Measurements from ENCODE around the gene UBL7.

Gene UBL7

GRCh38 chr15:74403588-74403919 lies 57.4 kb downstream of the UBL7 start:
- H3K4me3 ChIP-seq (replicated peaks; ENCODE audit: low read depth, low read length), result peak overlapping the region; percentile 47
- no peak for TF ChIP-seq CTCF (IDR thresholded peaks at IDR 0.05; ENCODE audit: insufficient read depth, low read length, poor library complexity, severe bottlenecking)
- no peaks in the 10 kb centered on the region for H3K27me3 ChIP-seq (replicated peaks; ENCODE audit: control insufficient read depth, insufficient read depth, low read length)
- no peaks in the 10 kb centered on the region; the same call in 1 of the 2 replicates for H3K36me3 ChIP-seq (ENCODE audit: control insufficient read depth, insufficient read depth, low read length)
- DNase-seq (ENCODE audit: extremely low read depth, insufficient read length), result peak; percentile 82

- DNase-seq (ENCODE audit: extremely low read depth, insufficient read length), result peak; percentile 88
- H3K4me3 ChIP-seq (replicated peaks; ENCODE audit: low read depth, low read length), result peak overlapping the region; percentile 47
Measured at GRCh38 chr15:74402873-74403587, 57.9 kb downstream of the UBL7 start.

GRCh38 chr15:74402337-74402841 lies 58.6 kb downstream of the UBL7 start:
- TF ChIP-seq CTCF (IDR thresholded peaks at IDR 0.05; ENCODE audit: insufficient read depth, low read length, poor library complexity, severe bottlenecking), result no peak
- DNase-seq (ENCODE audit: extremely low read depth, insufficient read length), result no peak
- Histone ChIP-seq H3K4me3 (replicated peaks; ENCODE audit: low read depth, low read length) (no peak overlapping the region), H3K36me3 (ENCODE audit: control insufficient read depth, insufficient read depth, low read length) (no peaks in the 10 kb centered on the region), H3K27me3 (replicated peaks; ENCODE audit: control insufficient read depth, insufficient read depth, low read length) (no peaks in the 10 kb centered on the region)

More at GRCh38 chr15:74402873-74403587, 57.9 kb downstream of the UBL7 start:
- Histone ChIP-seq H3K27me3 (replicated peaks; ENCODE audit: control insufficient read depth, insufficient read depth, low read length) (no peaks in the 10 kb centered on the region), H3K36me3 (ENCODE audit: control insufficient read depth, insufficient read depth, low read length) (no peaks in the 10 kb centered on the region; the same call in 1 of the 2 replicates)
- TF ChIP-seq CTCF (IDR thresholded peaks at IDR 0.05; ENCODE audit: insufficient read depth, low read length, poor library complexity, severe bottlenecking), result no peak

GRCh38 chr15:74400915-74401757 lies 59.8 kb downstream of the UBL7 start:
- H3K4me3 ChIP-seq (replicated peaks; ENCODE audit: low read depth, low read length), result peak overlapping the region; percentile 61
- DNase-seq (ENCODE audit: extremely low read depth, insufficient read length), result peak; percentile 76
- H3K27me3 ChIP-seq (replicated peaks; ENCODE audit: control insufficient read depth, insufficient read depth, low read length), result no peaks in the 10 kb centered on the region
- H3K36me3 ChIP-seq (ENCODE audit: control insufficient read depth, insufficient read depth, low read length), result no peaks in the 10 kb centered on the region
- no peak for TF ChIP-seq CTCF (IDR thresholded peaks at IDR 0.05; ENCODE audit: insufficient read depth, low read length, poor library complexity, severe bottlenecking)

- Histone ChIP-seq H3K36me3 (ENCODE audit: control insufficient read depth, insufficient read depth, low read length) (no peaks in the 10 kb centered on the region), H3K27me3 (replicated peaks; ENCODE audit: control insufficient read depth, insufficient read depth, low read length) (no peaks in the 10 kb centered on the region), H3K4me3 (replicated peaks; ENCODE audit: low read depth, low read length) (peak overlapping the region; percentile 48)
- DNase-seq (ENCODE audit: extremely low read depth, insufficient read length), result no peak
- no peak for TF ChIP-seq CTCF (IDR thresholded peaks at IDR 0.05; ENCODE audit: insufficient read depth, low read length, poor library complexity, severe bottlenecking)
Measured at GRCh38 chr15:74400313-74400860, 60.6 kb downstream of the UBL7 start.
